H9 (cell line): ENCODE results near the gene HARS1. TPM values are rescaled to one million over a fixed set of nuclear protein-coding genes. Genes with fewer than 3 reads are reported as not detected.

Experiments used
- DNase-seq: peaks from one replicate; pipeline ENCODE4 v3.0.0-alpha.2; 2017
- H2AFZ ChIP-seq: one replicate; pipeline ENCODE4 v1.6.1; 2013; ENCODE audit warnings: mild to moderate bottlenecking, low read length, control low read depth, moderate library complexity
- H2AK5ac ChIP-seq: 2 replicates; pipeline ENCODE4 v1.6.1; 2013; ENCODE audit warnings: low read length, control low read depth, mixed read lengths; ENCODE audit not compliant: insufficient read length
- H2BK120ac ChIP-seq: one replicate; pipeline ENCODE4 v1.6.1; 2013; ENCODE audit warnings: low read depth, mild to moderate bottlenecking, low read length, control low read depth, inconsistent platforms; ENCODE audit not compliant: poor library complexity, severe bottlenecking
- H2BK12ac ChIP-seq: 2 replicates; pipeline ENCODE4 v1.6.1; 2013; ENCODE audit warnings: low read length, control low read depth, mixed read lengths, low read depth; ENCODE audit not compliant: insufficient read length
- H2BK15ac ChIP-seq: 2 replicates; pipeline ENCODE4 v1.6.1; 2013; ENCODE audit warnings: low read depth, low read length, control low read depth
- H2BK20ac ChIP-seq: one replicate; pipeline ENCODE4 v1.6.1; 2013; ENCODE audit warnings: low read depth, mild to moderate bottlenecking, low read length, control low read depth, inconsistent platforms; ENCODE audit not compliant: poor library complexity, severe bottlenecking
- H2BK5ac ChIP-seq: 2 replicates; pipeline ENCODE4 v1.6.1; 2013; ENCODE audit warnings: low read length, control low read depth, mixed read lengths; ENCODE audit not compliant: insufficient read length
- H3K14ac ChIP-seq: 2 replicates; pipeline ENCODE4 v1.6.1; 2013; ENCODE audit warnings: low read length, control low read depth; ENCODE audit not compliant: insufficient read depth
- H3K18ac ChIP-seq: 2 replicates; pipeline ENCODE4 v1.6.1; 2013; ENCODE audit warnings: low read depth, mild to moderate bottlenecking, mixed read lengths, low read length, control low read depth; ENCODE audit not compliant: insufficient read length
- H3K23ac ChIP-seq: 2 replicates; pipeline ENCODE4 v1.6.1; 2013; ENCODE audit warnings: low read length, control low read depth, mixed read lengths, low read depth; ENCODE audit not compliant: insufficient read length
- H3K23me2 ChIP-seq: 2 replicates; pipeline ENCODE4 v1.6.1; 2013; ENCODE audit warnings: low read depth, mild to moderate bottlenecking, mixed read lengths, low read length, control low read depth; ENCODE audit not compliant: insufficient read length, poor library complexity, severe bottlenecking
- H3K27ac ChIP-seq: 2 replicates; pipeline ENCODE4 v1.5.1; 2013; ENCODE audit warnings: low read length, control low read depth, mixed read lengths, low read depth; ENCODE audit not compliant: insufficient read length
- H3K27me3 ChIP-seq: 2 replicates; pipeline ENCODE4 v1.6.1; 2013; ENCODE audit warnings: low read length, control low read depth, inconsistent platforms; ENCODE audit not compliant: insufficient read depth
- H3K4ac ChIP-seq: 2 replicates; pipeline ENCODE4 v1.6.1; 2013; ENCODE audit warnings: low read depth, mild to moderate bottlenecking, control low read depth, inconsistent platforms, low read length, moderate library complexity
- H3K4me1 ChIP-seq: 2 replicates; pipeline ENCODE4 v1.6.1; 2013; ENCODE audit warnings: low read length, control low read depth, inconsistent platforms; ENCODE audit not compliant: insufficient read depth
- H3K4me2 ChIP-seq: 2 replicates; pipeline ENCODE4 v1.6.1; 2013; ENCODE audit warnings: low read length, control low read depth, mixed read lengths; ENCODE audit not compliant: insufficient read length, insufficient read depth
- H3K56ac ChIP-seq: 2 replicates; pipeline ENCODE4 v1.6.1; 2013; ENCODE audit warnings: low read depth, mild to moderate bottlenecking, mixed read lengths, low read length, control low read depth; ENCODE audit not compliant: insufficient read length
- H3K79me1 ChIP-seq: 2 replicates; pipeline ENCODE4 v1.6.1; 2013; ENCODE audit warnings: low read depth, mild to moderate bottlenecking, moderate library complexity, low read length, control low read depth, inconsistent platforms; ENCODE audit not compliant: insufficient read depth, poor library complexity, severe bottlenecking
- H3K79me2 ChIP-seq: 2 replicates; pipeline ENCODE4 v1.6.1; 2013; ENCODE audit warnings: low read length, control low read depth, inconsistent platforms; ENCODE audit not compliant: insufficient read depth
- H3K9ac ChIP-seq: 2 replicates; pipeline ENCODE4 v1.6.1; 2013; ENCODE audit warnings: low read length, control low read depth, mixed read lengths; ENCODE audit not compliant: insufficient read length; ENCODE audit errors: extremely low read depth
- H3K9me3 ChIP-seq: one replicate; pipeline ENCODE4 v1.6.1; 2013; ENCODE audit warnings: low read depth, low read length, inconsistent platforms; ENCODE audit not compliant: control insufficient read depth
- H3T11ph ChIP-seq: one replicate; pipeline ENCODE4 v1.6.1; 2013; ENCODE audit warnings: mild to moderate bottlenecking, low read length, control low read depth, inconsistent platforms
- H4K20me1 ChIP-seq: one replicate; pipeline ENCODE4 v1.6.1; 2013; ENCODE audit not compliant: control insufficient read depth, insufficient read length, insufficient read depth
- H4K5ac ChIP-seq: 2 replicates; pipeline ENCODE4 v1.6.1; 2013; ENCODE audit warnings: low read depth, mild to moderate bottlenecking, mixed read lengths, low read length, control low read depth; ENCODE audit not compliant: insufficient read length
- H4K8ac ChIP-seq: replicated peaks from 2 replicates; pipeline ENCODE4 v1.6.1; 2013; ENCODE audit warnings: low read length, control low read depth, mixed read lengths, low read depth; ENCODE audit not compliant: insufficient read length
- H4K91ac ChIP-seq: 2 replicates; pipeline ENCODE4 v1.6.1; 2013; ENCODE audit warnings: low read depth, mild to moderate bottlenecking, moderate library complexity, mixed read lengths, low read length, control low read depth; ENCODE audit not compliant: insufficient read length
- H3K27ac Mint-ChIP-seq, 3 experiments: 2 replicates in 2 of 3; 3 replicates in 1 of 3; pipeline ENCODE4 v1.8.0; 2020 to 2021; ENCODE audit warnings: mixed read lengths in 3 of 3, mild to moderate bottlenecking in 1 of 3, moderate library complexity in 1 of 3
- H3K27me3 Mint-ChIP-seq: 2 replicates; pipeline ENCODE4 v1.8.0; 2021; ENCODE audit warnings: low read depth, mild to moderate bottlenecking, moderate library complexity, mixed read lengths
- H3K36me3 Mint-ChIP-seq, 3 experiments: 2 replicates in 2 of 3; 3 replicates in 1 of 3; pipeline ENCODE4 v1.8.0; 2020 to 2021; ENCODE audit warnings: low read depth in 3 of 3, mixed read lengths in 3 of 3; ENCODE audit not compliant: insufficient read depth in 1 of 3
- H3K4me1 Mint-ChIP-seq, 2 experiments: 2 replicates each; pipeline ENCODE4 v1.8.0; 2020; ENCODE audit warnings: mixed read lengths in 2 of 2
- H3K4me3 Mint-ChIP-seq, 2 experiments: 2 replicates in 1 of 2; 3 replicates in 1 of 2; pipeline ENCODE4 v1.8.0; 2020 to 2021; ENCODE audit warnings: mild to moderate bottlenecking in 2 of 2, mixed read lengths in 2 of 2, moderate library complexity in 1 of 2
- H3K9me3 Mint-ChIP-seq, 2 experiments: 2 replicates in 1 of 2; 3 replicates in 1 of 2; pipeline ENCODE4 v1.8.0; 2020; ENCODE audit warnings: mild to moderate bottlenecking in 2 of 2, mixed read lengths in 2 of 2, moderate library complexity in 1 of 2
- WGBS: extraction: QIAGEN DNeasy Blood & Tissue Kit; methylation state at CpG from one replicate; pipeline ENCODE4 v1.1.7; 2013; ENCODE audit warnings: missing lambda C conversion rate, low lambda C conversion rate, mixed read lengths; ENCODE audit not compliant: insufficient read length; ENCODE audit errors: extremely low coverage; 5-methylcytosine and 5-hydroxymethylcytosine counted together
- total RNA-seq: library from RNA; stranded (reverse); gene quantifications from 2 replicates; pipeline ENCODE4 v1.2.1, GENCODE V29; 2021
- TF ChIP-seq, protein P1 (sequence below): fragments of 200-600 bp; sonication (generic); conservative IDR thresholded peaks from 3 replicates; pipeline ENCODE4 v1.8.0; 2021; ENCODE audit warnings: antibody characterized with exemption, mild to moderate bottlenecking

Gene HARS1
- total RNA-seq, 1 experiment from 2014 or later = 70.2 TPM

DNA sequence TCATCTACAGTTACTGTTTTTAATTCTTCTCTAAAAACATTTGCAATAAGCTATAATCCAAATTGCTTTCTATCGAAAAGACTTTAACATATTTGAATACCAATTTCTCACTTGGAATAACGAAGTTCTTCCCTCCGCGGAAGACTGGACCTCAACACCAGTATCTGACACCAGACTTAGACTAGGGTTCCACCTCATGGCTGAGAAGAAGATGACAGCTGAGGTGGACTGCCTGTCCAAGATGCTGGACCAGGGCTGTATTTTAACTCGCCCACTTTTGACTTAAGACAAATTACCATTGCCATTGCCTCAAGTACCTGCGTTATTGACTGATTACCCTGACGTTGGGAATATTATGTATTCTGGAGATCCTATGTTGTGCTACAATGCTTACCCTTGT lies 43.2 kb upstream of the HARS1 start:
- no CpG with 5 or more reads among the region's 7 CpGs for WGBS
- H3K9me3 Mint-ChIP-seq = peaks cover 20 to 27% of the 10 kb centered on the region in 2 experiments

More for the DNA sequence above, 43.2 kb upstream of the HARS1 start:
- H2BK15ac ChIP-seq = no peak overlapping the region
- no peak overlapping the region for H3K18ac ChIP-seq
- Mint-ChIP-seq H3K4me1 (no peaks in the 10 kb centered on the region), H3K36me3 (no peaks in the 10 kb centered on the region), H3K27me3 (peaks cover 10% of the 10 kb centered on the region), H3K27ac (no peak overlapping the region), H3K4me3 (no peak overlapping the region)
- no peak overlapping the region for H2AFZ ChIP-seq
- H3K9ac ChIP-seq = no peak overlapping the region
- H2BK120ac ChIP-seq = no peak overlapping the region
- no peaks in the 10 kb centered on the region for H3K79me2 ChIP-seq
- no peaks in the 10 kb centered on the region for H3K23me2 ChIP-seq
- TF ChIP-seq, protein P1, sequence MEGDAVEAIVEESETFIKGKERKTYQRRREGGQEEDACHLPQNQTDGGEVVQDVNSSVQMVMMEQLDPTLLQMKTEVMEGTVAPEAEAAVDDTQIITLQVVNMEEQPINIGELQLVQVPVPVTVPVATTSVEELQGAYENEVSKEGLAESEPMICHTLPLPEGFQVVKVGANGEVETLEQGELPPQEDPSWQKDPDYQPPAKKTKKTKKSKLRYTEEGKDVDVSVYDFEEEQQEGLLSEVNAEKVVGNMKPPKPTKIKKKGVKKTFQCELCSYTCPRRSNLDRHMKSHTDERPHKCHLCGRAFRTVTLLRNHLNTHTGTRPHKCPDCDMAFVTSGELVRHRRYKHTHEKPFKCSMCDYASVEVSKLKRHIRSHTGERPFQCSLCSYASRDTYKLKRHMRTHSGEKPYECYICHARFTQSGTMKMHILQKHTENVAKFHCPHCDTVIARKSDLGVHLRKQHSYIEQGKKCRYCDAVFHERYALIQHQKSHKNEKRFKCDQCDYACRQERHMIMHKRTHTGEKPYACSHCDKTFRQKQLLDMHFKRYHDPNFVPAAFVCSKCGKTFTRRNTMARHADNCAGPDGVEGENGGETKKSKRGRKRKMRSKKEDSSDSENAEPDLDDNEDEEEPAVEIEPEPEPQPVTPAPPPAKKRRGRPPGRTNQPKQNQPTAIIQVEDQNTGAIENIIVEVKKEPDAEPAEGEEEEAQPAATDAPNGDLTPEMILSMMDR = peak; percentile 50; the same call in 2 of the 3 replicates
- no peak overlapping the region for H2AK5ac ChIP-seq
- H3K9me3 ChIP-seq = no peaks in the 10 kb centered on the region
- DNase-seq = no peak
- H4K5ac ChIP-seq = no peak overlapping the region
- no peaks in the 10 kb centered on the region for H3K79me1 ChIP-seq
- no peak overlapping the region for H3K56ac ChIP-seq
- H3T11ph ChIP-seq = no peak overlapping the region
- no peak overlapping the region for H3K27ac ChIP-seq
- no peak overlapping the region for H4K8ac ChIP-seq
- no peaks in the 10 kb centered on the region for H4K20me1 ChIP-seq
- H2BK12ac ChIP-seq = no peak overlapping the region
- no peak overlapping the region for H3K4ac ChIP-seq
- no peaks in the 10 kb centered on the region for H3K4me1 ChIP-seq
- H4K91ac ChIP-seq = no peak overlapping the region
- no peak overlapping the region for H3K23ac ChIP-seq
- H3K4me2 ChIP-seq = no peak overlapping the region
- no peaks in the 10 kb centered on the region for H3K27me3 ChIP-seq
- H3K14ac ChIP-seq = no peak overlapping the region
- no peak overlapping the region for H2BK20ac ChIP-seq
- H2BK5ac ChIP-seq = no peak overlapping the region
